ENCODE data around the gene GLIS2.
"Not testable (repeated sequence)": the region's sequence is repeated elsewhere in the genome, so short reads cannot be mapped to it uniquely, and the experiment has no call there.

Gene GLIS2

DNA sequence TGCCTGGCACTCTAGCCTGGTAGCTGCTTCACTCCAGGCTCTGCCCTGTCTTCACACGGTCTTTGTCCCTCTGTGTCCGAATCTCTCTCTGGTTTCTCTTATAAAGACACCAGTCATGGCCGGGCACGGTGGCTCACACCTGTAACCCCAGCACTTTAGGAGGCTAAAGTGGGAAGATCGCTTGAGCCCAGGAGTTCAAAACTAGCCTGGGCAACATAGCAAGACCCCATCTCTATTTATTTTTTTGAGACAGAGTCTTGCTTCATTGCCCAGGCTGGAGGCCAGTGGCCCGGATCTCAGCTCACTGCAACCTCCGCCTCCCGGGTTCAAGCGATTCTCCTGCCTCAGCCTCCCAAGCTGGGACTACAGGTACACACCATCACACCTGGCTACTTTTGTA, 17.8 kb downstream of the GLIS2 start:
- in situ Hi-C loops (cut with MboI; ENCODE audit: low sequenced_read_pairs) = not testable (repeated sequence)

DNA sequence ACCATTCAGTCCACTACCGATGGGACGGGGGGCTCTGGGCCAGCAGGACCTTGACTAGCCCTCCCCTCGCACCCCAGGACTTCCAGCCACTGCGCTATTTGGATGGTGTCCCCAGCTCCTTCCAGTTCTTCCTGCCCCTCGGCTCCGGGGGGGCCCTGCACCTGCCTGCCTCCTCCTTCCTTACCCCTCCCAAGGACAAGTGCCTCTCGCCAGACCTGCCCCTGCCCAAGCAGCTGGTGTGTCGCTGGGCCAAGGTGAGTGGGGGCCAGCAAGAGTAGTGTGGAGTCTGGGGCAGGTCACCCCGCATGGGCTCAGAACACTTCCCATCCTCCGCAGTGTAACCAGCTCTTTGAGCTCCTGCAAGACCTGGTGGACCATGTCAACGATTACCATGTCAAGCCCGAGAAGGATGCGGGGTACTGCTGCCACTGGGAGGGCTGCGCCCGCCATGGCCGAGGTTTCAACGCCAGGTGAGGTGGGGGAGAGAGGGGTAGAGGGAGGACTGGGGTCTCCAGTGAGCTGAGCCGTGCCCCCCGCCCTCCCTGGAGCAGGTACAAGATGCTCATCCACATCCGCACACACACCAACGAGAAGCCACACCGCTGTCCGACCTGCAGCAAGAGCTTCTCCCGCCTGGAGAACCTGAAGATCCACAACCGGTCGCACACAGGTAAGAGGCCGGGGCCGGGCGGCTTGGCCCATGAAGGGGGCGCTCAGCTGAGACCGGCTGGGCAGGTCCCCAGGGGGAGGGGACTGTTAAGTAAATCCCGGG, 19.0 kb downstream of the GLIS2 start:
- in situ Hi-C loops (cut with MboI; ENCODE audit: low sequenced_read_pairs) = no loop called here

- in situ Hi-C loops (cut with MboI; ENCODE audit: low sequenced_read_pairs) = no loop called here
Measured at GRCh38 chr16:4336701-4337539, 21.1 kb downstream of the GLIS2 start.

GRCh38 chr16:4337540-4338088, 21.7 kb downstream of the GLIS2 start:
- in situ Hi-C loops (cut with MboI; ENCODE audit: low sequenced_read_pairs) = no loop called here

GRCh38 chr16:4338125-4338582, 22.3 kb downstream of the GLIS2 start:
- in situ Hi-C loops (cut with MboI; ENCODE audit: low sequenced_read_pairs) = no loop called here

GRCh38 chr16:4338712-4339299, 22.9 kb downstream of the GLIS2 start:
- in situ Hi-C loops (cut with MboI; ENCODE audit: low sequenced_read_pairs) = no loop called here

- in situ Hi-C loops (cut with MboI; ENCODE audit: low sequenced_read_pairs) = no loop called here
Measured at GRCh38 chr16:4339455-4339854, 23.6 kb downstream of the GLIS2 start.

DNA sequence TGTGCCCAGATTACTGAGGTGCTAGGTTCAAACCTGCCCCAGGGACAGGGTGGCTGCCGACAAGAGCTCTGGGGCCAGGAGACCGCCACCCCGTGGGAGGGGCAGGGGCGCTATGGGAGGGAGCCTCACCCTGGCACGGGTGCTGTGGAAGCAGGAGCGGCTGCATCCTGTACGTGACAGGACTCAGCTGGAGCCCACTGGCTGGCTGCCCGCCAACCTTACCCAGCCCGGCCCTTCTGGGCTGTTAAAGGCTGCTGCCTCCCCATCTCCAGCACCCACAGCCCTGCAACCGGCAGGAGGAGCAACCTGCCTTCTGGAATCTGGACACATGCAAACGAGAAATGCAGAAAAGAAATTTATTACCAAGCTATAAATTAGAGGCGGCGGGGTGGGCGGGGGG, 24.0 kb downstream of the GLIS2 start:
- in situ Hi-C loops (cut with MboI; ENCODE audit: low sequenced_read_pairs) = no loop called here

DNA sequence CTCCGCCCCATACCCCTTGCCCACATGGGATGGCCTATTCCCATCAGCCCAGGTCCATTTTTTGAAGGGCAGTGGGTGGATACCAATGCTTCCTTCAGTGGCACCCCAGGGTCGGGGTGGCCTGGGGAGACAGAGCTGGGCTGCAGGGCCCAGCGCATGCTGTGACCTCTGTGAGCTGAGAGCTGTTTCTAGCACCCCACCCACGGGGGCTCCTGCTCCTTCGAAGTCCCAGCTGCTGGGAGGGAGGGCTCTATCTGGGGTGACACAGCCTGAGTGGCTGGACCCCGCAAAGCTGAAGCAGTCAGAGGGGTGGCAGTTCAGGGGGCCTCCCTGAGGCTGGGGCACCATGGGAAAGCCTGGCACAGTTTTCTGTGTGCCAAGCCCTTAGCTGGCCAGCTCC, 24.6 kb downstream of the GLIS2 start:
- in situ Hi-C loops (cut with MboI; ENCODE audit: low sequenced_read_pairs) = no loop called here

- in situ Hi-C loops (cut with MboI; ENCODE audit: low sequenced_read_pairs) = no loop called here
Measured at GRCh38 chr16:4341250-4341649, 25.4 kb downstream of the GLIS2 start.

- in situ Hi-C loops (cut with MboI; ENCODE audit: low sequenced_read_pairs) = no loop called here
Measured at GRCh38 chr16:4342866-4343744, 27.2 kb downstream of the GLIS2 start.

DNA sequence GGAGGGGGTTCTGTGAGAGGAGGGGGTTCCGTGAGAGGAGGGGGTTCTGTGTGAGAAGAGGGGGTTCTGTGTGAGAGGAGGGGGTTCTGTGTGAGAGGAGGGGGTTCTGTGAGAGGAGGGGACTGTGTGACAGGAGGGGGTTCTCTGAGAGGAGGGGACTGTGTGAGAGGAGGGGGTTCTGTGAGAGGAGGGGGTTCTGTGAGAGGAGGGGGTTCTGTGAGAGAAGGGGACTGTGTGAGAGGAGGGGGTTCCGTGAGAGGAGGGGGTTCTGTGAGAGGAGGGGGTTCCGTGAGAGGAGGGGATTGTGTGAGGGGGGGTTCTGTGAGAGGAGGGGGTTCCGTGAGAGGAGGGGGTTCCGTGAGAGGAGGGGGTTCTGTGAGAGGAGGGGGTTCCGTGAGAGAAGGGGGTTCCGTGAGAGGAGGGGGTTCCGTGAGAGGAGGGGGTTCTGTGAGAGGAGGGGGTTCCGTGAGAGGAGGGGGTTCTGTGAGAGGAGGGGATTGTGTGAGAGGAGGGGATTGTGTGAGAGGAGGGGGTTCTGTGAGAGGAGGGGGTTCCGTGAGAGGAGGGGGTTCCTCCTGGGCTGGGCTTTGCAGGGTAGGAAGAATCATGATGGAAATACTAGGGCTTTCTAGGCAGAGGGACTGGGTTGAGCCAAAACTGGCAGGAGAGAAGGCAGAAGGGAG, 28.6 kb downstream of the GLIS2 start:
- in situ Hi-C loops (cut with MboI; ENCODE audit: low sequenced_read_pairs) = not testable (repeated sequence)

DNA sequence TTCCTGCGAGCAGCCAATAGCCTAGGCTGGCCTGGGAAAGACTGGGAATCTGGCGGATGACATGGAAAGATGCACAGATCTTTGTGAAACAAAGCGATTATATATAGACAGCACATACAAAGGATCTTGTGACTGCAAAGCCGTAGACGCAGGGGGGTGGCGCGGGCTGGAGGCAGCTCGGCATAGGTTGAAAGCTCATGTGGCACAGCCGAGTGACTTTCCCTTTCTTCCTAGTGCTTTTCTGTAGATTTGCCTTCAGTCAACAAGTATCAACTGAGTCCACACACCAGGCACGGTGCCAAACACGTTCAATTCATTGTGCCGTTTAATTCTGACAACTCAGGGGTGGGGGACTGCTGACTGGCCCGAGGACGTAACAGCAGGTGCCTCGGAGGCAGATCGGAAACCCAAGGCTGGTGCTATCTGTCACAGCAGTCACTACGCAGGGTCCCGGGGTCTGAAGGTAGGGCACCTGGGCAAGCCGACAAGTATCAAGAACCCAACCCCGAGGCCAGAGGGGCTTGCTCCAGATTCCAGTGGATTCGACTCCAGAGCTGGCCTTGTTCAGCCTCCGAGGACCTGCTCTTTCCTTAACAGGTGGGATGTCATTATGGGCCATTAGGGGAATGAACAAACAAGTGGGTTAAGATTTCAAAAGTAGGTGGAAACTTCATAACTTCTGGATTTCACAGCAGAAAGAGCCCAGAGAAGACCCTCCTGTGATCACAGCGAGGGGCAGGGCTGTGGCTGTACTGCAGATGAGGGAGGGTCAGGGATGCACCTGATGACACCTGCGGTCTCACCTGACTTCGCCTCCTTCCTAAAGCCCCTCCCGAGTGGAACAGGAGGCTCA, 29.3 kb downstream of the GLIS2 start:
- in situ Hi-C loops (cut with MboI; ENCODE audit: low sequenced_read_pairs) = no loop called here

DNA sequence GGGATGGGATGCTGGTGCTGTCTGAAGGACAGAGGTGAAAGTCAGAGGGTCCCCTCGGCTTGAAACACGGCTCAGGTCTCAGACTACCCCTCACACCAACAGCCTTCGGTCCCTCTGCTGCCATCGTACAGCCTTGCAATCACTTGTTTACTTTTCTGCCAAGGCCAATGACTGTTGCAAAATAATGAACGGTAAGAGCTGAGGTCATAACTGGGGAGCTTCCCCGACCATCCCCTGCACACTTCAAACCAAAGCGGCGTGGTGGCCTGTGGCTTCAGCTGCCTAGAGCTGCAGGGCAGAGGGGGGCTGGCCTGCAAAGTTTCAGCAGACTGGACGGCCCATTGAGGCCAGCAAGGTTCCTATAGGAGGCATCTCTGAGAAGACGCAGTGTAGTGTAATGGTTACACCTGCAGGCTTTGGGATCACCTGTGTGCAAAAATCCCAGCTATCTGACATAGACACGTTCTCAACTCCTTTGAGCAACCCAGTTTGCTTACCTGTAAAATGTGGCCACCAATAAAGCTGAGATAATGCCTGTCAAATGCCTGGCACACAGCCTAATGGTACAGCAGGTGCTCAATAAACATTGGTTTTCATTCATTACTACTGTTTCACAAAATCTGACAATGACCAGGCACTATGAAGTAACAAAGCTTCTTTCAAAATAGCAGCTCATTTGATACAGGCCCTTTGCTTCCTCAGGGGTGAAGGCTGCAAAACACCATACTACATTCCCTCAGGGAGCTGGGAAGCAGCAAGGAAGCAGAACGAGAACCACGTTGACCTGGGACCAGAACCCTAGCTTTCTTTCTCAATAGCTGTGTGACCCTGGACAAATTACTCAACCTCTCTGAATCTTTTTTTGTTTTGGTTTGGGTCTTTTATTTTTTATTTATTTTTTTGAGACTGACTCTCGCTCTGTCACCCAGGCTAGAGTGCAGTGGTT, 30.2 kb downstream of the GLIS2 start:
- in situ Hi-C loops (cut with MboI; ENCODE audit: low sequenced_read_pairs) = no loop called here

GRCh38 chr16:4347010-4347409, 31.1 kb downstream of the GLIS2 start:
- in situ Hi-C loops (cut with MboI; ENCODE audit: low sequenced_read_pairs) = no loop called here

DNA sequence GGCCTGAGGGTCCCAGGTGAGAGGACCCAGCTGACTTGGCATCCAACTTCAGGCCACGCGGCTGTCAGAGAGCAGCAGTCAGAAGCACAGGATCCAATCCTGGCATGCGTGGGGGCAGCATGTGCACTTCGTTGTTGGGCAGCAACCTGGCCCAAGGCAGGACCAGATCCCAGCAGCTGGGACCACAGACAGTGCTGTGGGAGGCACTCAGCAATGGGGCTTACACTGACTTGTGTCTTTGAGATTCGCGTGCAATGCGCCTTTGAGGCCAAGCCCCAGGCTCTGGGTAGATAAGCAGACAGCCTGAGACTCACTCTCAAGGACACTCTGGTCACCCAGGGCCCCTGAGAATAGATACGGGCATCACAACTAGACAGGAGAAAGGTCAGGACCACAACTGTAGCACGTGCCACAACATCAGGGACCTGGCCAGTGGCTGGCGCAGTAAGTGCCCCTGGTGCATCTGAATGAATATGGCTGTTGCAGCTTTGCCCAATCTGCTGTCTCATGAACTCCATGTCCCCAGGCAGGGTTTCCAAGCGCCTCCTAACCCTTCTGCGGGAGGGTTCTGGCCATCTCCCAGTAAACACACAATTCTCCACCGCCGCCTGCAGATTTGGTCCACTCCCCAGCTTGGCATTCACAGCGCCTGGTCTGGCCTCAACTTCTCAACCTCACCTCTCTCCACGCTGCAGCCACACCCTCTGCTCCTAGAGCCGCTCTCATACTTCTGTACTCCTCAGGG, 32.1 kb downstream of the GLIS2 start:
- in situ Hi-C loops (cut with MboI; ENCODE audit: low sequenced_read_pairs) = no loop called here

DNA sequence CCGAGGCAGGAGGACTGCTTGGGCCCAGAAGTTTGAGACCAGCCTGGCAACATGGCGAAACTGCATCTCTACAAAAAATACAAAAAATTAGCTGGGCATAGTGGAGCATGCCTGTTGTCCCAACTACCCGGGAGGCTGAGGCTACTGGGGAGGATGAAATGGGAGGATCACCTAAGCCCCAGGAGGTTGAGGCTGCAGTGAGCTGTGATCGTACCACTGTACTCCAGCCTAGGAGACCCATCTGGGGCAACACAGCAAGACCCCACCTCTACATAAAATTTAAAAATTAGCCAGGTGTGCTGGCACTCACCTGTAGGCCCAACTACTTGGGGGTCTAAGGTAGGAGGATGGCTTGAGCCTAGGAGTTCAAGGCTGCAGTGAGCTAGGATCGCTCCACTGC, 33.5 kb downstream of the GLIS2 start:
- in situ Hi-C loops (cut with MboI; ENCODE audit: low sequenced_read_pairs) = no loop called here

All from hTERT RPE-1 (cell line).